Renal pelvis (tissue), 4 donors: Measurements from ENCODE around the gene PRR33. TPM values are rescaled to one million over a fixed set of nuclear protein-coding genes. Genes with fewer than 3 reads are reported as not detected.

ENCODE experiments used
- DNase-seq: peaks from one replicate; pipeline ENCODE4 v3.0.0-alpha.2; 2013
- polyA plus RNA-seq, 3 donors: library from polyadenylated mRNA; unstranded; fragments of 120-200 nt; gene quantifications; one replicate each; pipeline ENCODE4 v1.2.1, GENCODE V29; 2013; ENCODE audit not compliant: insufficient read length in 3 of 3

PRR33 gene
- polyA plus RNA-seq, 3 donors = 0.11 to 0.25 TPM; not detected in 1

DNA sequence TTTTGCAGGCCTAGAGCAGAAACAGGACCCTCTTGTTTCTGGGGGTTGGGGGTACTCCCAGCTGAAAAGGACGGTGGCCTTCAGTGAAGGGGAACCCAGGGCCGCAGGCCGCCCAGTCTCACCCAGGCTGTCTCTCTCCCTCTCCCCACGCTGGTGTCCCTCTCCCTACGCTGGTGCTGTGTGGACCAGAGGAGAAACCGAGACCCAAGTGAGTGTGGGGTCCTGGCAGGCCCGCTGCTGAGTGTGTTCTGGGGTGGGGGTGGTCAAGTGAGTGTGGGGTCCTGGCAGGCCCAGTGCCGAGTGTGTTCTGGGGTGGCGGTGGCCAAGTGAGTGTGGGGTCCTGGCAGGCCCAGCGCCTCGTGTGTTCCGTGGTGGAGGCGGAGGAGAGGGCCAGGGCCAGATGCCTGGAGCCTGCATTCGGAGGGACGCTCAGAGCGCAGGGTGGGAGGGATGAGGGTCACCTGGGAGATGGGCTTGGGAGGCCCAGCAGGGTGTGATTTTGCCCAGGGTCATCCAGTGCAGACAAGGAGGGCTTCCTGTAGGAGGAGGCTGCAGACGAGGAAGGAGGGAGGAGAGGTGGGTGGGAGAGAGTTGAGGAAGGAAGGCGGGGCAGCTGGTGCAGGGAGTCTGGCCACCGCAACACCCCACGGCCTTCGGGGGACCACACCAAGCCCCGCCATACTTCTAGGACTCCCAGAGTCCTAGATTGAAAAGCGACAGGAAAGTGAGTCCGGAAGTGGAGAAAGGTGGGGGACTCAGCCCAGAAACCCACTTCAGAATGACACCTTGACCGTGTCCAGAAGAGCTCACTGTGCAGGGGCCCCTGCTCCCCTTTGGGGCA lies 38.1 kb upstream of the PRR33 start:
- DNase-seq = no peak

DNA sequence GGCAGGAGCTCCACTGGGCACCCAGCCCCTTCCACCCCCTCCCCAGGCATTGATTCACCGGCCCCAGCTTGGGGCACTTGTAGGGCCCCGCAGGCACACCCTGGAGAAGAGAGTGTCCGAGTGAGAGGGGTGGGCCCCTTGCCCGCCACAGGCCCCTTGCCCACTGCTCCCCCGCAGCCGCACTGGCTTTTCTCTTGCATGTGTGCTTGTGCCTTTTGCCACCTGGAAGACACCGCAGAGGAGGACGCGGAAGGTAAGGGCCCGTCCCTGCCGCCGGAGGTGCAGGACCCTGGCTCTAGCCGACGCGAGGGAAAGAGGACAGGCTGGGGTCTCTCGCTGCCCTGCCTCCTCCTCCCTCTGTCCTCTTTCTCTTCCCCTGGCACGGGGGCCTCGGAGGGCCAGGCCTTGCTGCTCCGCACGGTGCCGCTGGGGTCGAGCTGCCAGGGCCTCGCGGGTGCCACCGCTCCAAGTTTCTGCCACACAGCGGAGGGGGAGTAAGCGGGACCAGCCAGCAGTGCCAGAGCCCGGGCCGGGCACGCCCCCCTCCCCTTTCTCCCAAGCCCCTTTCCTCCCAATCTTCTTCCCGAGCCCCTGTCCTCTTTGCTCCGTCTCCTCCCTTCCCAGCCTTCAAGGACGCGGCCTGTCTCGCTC lies 37.3 kb upstream of the PRR33 start:
- no peak for DNase-seq

DNA sequence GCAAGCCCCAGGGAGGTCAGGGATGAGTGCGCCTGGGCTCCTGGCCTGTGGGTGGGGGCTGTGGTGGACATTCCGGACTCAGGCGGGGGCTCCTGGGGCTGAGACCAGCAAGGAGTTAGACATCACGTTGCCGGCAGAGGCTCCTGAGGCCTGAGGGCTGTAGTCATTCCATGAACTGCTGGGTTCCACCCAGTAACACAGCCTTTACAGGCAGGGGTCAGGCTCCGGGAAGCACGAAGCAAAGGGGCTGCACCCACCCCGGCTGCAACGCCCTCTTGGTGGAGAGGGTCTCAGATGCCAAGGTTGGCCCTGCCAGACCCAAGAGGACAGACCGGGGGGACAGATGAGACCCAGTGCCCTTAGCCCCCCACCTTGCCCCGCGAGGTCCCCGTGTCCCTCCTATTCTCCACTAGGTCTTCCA lies 36.8 kb upstream of the PRR33 start:
- no peak for DNase-seq

DNA sequence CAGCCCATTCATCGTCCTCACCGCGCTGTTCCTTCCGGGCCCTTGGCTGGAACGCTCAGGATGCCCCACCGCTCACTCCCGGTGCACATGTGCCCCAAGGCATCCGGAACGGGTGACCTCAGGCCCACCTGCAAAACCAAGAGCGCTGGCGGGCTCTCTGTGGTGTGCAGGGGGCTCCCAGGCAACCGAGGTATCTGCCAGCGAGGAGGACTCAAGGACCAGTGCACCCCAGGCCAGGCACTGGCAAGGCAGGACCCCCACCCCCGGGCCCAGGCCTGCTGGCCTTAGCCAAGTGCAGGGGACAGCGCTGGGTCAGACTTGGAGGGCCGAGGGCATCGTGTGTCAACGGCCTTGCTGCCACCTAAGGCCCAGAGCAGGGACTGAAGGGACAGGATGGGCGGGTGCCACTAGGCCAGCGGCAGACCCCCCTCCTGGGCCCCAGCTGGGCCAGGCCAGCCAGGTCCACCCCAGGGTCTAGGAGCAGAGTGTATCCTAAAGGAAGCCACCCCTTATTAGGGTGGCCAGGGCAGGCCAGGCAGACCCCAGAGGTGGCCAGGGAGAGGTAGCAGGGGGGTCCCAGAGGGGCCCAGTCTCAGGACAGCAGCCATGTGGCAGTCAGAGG lies 36.3 kb upstream of the PRR33 start:
- DNase-seq = no peak

DNA sequence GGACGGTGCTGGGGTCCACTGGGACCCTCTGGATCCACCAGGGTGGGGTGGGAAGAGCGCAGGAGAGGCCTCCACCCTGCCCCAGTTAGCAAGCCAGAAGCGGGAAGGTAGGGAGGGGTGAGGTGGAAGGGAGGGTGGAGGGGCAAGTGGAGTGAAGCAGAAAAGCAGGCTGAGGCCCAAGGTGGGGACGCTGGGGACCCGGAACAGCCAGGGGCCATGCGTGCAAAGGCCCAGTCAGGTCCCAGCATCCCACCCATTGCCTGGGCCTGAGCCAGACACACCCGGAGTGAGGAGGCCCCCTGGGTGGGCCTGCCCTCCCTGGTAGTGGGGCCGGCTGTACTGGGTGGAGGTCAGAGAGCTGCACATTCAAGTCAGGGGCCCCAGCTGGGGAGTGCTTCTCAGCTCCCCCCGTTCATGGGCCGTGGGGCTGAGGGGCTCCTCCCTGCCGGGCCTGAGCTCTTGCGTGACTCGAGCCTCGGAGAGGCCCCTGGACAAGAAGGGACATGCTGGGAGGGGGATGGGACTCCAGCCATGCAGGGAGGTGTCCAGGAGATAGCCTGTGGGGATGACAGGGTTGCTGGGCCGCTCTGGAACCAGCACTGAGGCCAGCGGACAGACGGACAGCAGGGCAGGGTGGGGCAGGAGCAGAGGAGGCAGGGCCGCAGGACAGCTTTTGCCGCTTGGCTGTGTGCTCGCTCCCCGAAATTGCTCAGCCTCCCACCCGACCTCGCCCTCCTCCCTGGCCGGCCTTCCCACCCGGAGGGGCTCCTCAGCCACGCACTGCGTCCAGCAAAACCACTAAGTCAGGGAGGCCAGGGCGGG lies 35.5 kb upstream of the PRR33 start:
- DNase-seq = peak; percentile 34

DNA sequence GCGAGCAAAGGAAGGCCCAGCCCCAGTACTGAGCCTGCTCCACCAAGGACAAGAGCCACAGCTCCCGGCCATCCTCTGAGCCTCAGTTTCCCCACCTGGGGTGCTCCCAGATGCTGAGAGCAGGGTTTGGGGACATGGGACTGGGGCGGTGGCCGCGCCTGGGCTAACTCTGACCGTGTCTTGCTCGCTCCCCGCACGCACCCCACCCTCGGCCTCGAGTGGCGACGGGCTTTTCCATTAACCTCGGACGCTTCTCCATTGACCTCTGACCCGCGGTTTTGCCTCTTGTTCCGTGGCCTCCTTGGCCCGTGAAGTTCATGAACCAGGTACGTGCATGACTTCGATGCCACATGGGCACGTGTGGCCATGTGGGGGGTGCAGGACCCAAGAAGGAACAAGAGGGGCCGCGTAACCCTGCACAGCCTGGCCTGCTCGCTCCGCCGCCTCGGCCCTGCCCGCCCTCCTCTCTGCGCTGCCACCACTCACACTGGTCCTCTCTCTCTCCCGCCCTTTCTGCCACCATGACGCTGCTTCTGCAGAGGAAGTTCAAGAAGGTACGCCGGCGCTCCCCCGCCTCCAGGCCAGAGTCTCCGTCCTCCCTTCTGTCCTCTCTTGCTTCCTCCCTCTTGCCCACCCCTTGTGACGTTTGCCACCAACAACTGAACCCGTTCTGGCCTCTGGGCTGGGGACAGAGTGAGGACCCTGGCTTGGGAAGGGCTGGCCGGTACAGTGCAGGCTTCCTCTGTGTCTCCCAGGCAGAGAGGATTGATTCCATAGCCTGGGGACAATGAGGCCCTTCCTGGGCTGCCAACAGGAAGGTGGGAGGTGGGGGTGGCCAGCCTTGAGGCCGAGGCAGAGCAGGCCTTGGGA lies 34.7 kb upstream of the PRR33 start:
- DNase-seq = no peak

DNA sequence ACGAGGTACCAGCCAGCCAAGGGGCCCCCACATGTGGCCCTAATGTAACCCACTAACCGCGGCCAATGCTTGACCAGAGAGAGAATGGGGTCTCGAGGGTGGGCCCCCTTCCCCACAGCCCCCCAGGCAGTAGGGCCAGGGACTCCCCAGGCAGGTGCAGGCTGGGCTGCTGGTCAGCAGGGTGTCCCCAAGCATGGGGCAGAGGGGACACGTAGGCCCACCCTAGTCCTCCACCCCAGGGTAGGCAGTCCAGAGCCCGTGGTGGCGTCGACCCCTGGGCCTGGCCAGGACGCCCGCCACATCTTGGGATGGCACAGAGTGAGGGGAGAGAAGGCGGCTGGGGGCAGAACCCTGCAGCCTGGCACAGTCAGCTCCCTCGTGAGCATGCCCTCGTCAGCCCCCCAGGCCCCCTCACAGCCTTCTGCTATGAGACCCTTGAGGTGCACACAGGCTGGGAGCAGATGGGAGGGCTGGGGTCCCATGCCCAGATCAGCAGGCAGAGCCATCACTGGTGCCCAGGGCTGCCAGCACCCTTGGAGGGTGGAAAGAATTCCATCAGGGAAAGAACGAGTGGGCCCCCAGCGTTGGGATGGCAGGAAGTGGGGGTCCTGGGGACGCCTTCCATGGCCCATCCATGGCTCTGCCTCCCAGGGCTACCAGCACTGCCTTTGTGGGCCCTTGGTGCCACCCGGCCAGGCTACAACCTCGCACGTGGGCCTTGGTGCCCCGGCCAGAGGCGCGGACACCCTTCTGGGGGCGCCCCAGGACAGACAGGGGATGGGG lies 33.9 kb upstream of the PRR33 start:
- no peak for DNase-seq

DNA sequence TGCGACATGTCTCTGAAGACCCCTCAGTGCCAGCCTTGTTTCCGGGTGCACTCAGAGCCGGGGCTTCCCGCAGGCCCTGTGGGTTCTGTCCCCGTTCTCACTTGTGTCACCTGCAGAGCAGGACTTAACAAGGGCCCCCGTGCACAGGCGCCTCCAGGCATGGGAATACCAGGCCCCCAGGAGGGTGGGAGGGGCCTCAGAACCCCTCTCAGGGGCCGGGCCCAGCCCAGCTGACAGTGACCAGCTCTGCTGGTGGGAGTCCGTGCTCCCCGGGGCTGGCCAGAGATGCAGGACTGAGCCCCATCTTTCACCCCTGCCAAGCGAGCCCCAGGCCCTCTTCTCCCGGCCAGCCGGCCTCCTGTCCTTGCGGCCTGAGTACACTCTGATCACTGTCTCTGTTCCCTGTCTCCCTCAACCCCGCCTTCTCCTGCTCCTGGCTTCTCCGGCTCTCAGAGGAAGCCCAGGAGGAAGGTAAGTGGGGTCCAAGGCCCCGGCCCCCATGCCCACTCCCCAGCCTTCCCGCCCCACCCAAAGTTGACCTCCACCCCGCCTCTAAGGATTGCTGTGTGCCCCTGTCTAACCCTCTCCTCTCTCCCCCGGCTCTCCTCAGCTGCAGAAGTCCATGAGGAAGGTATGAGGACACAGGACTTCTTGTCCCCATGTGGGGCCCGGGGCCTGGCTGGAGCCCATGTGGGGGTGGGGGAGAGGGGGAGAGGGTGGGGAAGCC lies 33.1 kb upstream of the PRR33 start:
- DNase-seq = no peak

DNA sequence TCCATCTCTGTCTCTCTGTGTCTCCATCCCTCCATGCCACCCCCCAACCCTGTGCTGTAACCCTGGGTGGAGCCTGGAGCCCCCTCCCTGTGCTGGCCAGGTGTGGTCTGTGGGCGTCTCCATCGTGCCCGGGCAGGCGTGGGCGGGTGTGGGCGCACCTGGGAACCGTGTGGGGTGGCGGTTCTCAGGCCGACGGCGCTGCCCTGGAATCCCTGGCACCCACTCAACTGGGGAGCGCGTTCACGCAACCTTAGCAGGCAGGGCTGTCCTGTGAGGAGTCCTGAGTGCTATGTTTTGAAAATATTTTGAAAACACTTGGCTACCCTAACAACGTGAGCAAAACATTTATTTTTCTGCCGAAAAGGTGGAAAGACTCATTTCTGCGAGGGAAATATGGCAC lies 32.5 kb upstream of the PRR33 start:
- DNase-seq = no peak

DNA sequence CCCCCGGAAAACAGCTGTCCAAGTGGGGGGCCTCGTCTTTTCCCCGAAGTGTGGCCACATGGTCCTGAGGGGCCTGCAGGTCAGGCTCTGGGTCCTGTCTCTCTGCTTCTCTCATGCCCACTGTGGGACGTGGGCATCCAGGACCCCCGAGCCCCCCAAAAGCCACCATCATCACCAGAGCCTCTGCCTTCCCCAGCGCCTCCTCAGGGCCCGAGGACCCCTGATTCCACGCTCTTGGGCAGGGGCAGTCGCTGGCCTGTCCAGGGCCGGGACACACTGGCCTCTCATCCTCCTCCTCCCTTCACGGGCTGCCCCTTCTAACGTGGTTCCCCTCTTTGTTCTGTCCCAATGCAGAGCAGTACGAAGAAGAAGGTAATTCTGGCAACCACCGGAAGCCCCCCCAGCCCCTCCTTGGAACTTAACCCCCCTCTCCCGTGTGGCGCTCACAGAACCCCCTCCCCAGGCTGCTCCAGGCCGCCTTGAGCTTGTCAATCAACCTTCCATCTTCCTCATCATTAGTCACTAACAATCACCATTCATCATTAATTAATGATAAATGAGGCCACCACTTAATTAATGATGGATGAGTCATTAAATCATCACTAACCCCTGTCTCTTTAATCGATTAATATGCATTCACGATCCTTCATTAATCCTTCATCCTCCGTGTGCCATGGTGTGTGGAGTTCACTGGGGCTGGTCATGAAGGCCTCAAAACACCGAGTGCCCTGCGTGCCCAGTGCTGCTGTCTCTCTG lies 31.7 kb upstream of the PRR33 start:
- DNase-seq = no peak

DNA sequence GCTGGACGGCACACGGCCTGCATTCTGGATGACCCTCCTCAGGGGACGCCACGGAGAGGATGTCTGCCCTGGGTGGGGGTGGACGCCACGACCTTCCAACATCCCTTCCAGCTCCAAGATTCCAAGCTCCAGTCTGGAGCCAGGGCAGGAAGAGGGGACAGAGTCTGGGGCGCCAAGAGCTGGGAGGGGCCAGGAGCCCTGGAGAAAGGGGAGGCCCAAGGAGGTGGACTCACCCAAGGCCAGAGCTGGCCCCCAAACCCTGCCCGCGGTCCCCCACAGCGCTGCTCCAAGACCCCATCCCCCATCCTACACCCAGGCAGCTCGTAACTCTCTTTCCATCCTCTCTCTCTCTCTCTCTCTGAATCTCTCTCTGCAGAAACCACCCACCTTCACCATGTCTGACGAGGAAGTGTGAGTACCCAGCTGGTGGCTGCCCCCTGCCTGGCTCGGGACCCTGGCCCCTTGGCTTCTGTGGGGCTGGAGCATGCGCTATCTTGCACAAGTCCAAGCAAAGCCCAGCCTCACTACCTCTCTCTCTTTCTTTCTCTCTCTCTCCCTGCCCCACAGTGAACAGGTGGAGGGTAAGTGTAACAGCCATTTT lies 30.9 kb upstream of the PRR33 start:
- DNase-seq = no peak

DNA sequence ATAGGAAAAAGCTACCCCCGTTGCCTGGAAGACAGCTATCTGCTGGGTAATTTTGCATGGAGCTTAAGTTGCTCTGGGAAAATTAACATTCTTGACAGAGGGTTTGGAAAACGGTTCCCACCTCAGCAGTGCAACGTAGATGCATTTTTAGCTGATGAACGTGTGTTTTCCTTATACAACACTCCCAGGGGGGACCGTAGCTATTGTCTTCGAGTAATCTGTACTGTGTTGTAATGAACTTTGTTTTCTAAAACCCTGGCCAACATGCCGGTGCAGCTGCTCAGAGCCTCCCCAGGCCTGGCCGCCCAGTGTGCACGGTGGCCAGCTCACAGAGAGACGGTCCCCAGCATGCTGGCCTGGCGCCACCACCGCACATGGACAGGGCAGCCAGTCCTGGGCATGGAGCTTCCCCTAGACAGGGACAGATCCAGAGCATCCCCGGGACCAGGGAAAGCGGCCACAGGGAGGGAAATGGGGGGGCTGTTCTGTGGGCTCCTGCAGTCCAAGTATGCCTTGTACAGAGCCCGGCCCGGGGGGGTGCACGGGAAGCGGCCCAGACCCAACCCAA lies 30.0 kb upstream of the PRR33 start:
- no peak for DNase-seq

DNA sequence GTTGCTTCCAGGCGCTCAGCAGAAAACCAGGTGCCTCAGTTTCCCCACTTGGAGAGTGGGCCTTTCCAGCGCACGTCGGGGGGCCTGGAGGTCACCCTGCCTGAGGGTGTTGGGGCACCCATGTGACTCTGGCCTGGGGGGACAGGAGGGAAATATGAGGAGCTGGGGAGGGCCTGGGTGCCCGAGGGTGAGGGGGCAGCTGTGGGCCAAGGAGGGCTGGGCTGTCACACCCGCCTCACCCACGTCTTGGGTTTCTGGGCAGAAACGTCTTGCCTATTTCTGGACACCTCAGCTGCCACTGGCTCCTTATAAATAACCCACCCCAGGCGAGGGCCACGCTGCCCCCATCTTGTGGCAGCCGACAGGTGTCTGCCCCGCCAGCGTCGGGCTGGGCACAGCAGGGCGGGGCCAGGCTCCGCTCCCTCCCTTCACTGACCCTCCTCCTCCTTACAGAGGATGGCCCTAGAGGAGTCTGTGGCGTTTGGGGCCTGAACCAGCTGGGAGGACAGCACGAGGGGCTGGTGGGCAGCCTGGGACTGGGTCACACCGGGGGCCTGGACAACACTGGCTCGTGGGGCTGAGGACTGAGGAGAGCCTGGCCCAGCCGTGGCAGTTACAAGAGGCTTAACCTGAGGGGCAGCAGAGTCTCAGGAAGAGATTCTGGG lies 29.3 kb upstream of the PRR33 start:
- DNase-seq = no peak

DNA sequence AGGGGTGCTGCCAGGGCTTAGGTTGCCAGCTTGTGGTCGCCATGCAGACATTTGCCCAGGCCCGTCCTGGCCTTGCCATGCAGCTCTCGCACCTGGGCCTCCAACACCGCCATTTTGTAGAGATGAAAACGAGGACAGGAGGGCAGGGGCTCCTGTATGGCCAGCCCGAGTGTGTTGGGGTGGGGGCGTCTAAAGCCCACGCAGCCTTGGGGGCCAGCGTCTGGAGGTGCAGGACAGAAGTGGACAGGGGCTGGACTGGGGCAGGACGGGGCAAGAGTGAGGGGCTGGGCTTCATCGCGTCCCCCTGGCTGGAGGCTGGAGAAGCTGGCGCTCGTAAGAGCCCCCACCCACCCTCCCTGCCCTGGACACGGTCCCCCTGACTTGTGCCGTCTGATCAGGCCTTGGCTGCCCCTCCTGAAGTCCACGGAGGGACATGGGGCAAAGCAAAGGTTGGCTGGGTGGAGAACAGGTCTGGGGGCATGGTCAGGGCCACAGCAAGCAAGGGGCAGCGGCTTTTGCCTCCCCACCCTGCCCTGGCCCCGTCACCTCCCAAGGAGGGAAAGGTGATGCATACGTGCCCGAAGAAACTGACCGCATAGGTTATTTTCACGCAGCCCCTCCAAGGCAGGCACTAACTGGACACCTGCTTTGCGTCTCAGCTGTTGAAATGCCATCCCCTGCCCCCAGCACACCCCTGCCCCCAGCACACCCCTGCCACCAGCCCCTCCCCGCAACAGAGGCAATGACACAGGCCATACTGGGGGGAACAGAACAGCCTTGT lies 28.6 kb upstream of the PRR33 start:
- no peak for DNase-seq

DNA sequence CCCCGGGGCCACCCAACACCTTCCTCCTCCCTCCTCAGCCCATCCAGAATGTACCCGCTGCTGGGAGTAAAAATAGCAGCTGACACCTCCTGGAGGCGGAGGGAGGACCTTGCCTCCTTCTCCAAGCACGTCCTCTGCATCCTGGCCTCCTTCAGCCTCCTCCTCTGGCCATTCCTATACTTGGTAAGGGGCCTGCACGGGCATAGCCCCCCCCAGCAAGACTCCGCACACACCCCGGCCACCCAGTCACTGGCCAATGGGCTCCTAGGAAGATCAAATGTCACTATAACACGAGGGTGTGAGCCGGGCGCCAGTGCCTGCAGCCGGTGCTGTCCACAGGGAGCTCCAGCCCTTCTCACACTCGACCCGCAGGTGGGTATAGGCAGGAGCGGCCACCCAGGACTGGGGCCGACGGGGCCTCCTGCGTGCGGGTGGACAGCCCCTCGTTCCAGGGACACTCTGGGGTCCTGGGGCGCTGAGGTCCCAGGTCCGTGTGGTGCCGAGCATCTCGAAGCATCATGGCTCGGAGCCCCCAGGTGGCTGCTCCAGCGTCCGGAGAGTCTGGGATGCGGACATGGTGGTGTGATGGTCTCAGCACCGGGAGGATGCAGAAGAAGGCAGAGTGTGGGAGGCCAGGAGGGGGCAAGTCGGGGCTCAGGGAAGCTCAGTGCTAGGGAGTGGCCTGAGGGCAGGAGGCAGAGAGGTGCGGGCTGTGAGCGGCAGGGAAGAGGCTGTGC lies 27.9 kb upstream of the PRR33 start, which contains the start of gene TNNT3:
TNNT3 (plus strand) TSS at position 313 of the 737 bp plus-strand sequence. CDS start 3,172 bp downstream, outside the sequence.
- no peak for DNase-seq
